Astrocyte (in vitro differentiated cells and primary cell): Measurements from ENCODE around the gene ANXA2. TPM values are rescaled to one million over a fixed set of nuclear protein-coding genes. Genes with fewer than 3 reads are reported as not detected.

Experiments
- DNase-seq: peaks from one replicate; pipeline ENCODE4 v3.0.0-alpha.2; 2010; ENCODE audit warnings: low read depth
- FAIRE-seq: peaks from 2 replicates; lab custom pipeline; 2011; peaks lifted over from hg19 to GRCh38; lab: Jason Lieb, UNC
- H2AFZ ChIP-seq: 2 replicates; pipeline ENCODE4 v1.6.0; 2012; ENCODE audit warnings: low read depth, low read length, inconsistent platforms
- H3K27ac ChIP-seq: 2 replicates; pipeline ENCODE4 v1.5.1; 2011; ENCODE audit warnings: low read depth, low read length, inconsistent platforms
- H3K27me3 ChIP-seq: 2 replicates; pipeline ENCODE4 v1.6.0; 2011; ENCODE audit warnings: low read length, inconsistent platforms; ENCODE audit not compliant: insufficient read depth
- H3K36me3 ChIP-seq: 2 replicates; pipeline ENCODE4 v1.5.1; 2011; ENCODE audit warnings: low read length, inconsistent platforms; ENCODE audit not compliant: insufficient read depth
- H3K4me1 ChIP-seq: 2 replicates; pipeline ENCODE4 v1.5.1; 2011; ENCODE audit warnings: low read length, inconsistent platforms; ENCODE audit not compliant: insufficient read depth
- H3K4me2 ChIP-seq: 2 replicates; pipeline ENCODE4 v1.6.0; 2012; ENCODE audit warnings: low read length, inconsistent platforms
- H3K4me3 ChIP-seq: 2 replicates; pipeline ENCODE4 v1.5.1; 2011; ENCODE audit warnings: low read depth, mild to moderate bottlenecking, low read length, inconsistent platforms; ENCODE audit not compliant: insufficient read depth
- H3K79me2 ChIP-seq: 2 replicates; pipeline ENCODE4 v1.6.0; 2012; ENCODE audit warnings: mild to moderate bottlenecking, low read length, inconsistent platforms; ENCODE audit not compliant: insufficient read depth
- H3K9ac ChIP-seq: 2 replicates; pipeline ENCODE4 v1.6.0; 2012; ENCODE audit warnings: mild to moderate bottlenecking, low read length, inconsistent platforms
- H3K9me3 ChIP-seq: 2 replicates; pipeline ENCODE4 v1.5.1; 2012; ENCODE audit warnings: low read depth, mild to moderate bottlenecking, low read length, inconsistent platforms; ENCODE audit not compliant: insufficient read depth
- H4K20me1 ChIP-seq: 2 replicates; pipeline ENCODE4 v1.6.0; 2012; ENCODE audit warnings: low read length, inconsistent platforms; ENCODE audit not compliant: insufficient read depth
- H3K27ac Mint-ChIP-seq: one replicate; pipeline ENCODE4 v1.8.0; 2021; ENCODE audit warnings: mild to moderate bottlenecking, mixed read lengths; ENCODE audit not compliant: unreplicated experiment
- H3K27me3 Mint-ChIP-seq: one replicate; pipeline ENCODE4 v1.8.0; 2021; ENCODE audit warnings: low read depth, mixed read lengths; ENCODE audit not compliant: unreplicated experiment
- H3K36me3 Mint-ChIP-seq: one replicate; pipeline ENCODE4 v1.8.0; 2021; ENCODE audit warnings: low read depth, mixed read lengths; ENCODE audit not compliant: unreplicated experiment
- H3K4me1 Mint-ChIP-seq: one replicate; pipeline ENCODE4 v1.8.0; 2021; ENCODE audit warnings: low read depth, mixed read lengths; ENCODE audit not compliant: unreplicated experiment
- H3K4me3 Mint-ChIP-seq: one replicate; pipeline ENCODE4 v1.8.0; 2021; ENCODE audit warnings: mild to moderate bottlenecking, moderate library complexity, mixed read lengths; ENCODE audit not compliant: unreplicated experiment
- H3K9me3 Mint-ChIP-seq: one replicate; pipeline ENCODE4 v1.8.0; 2021; ENCODE audit warnings: mild to moderate bottlenecking, mixed read lengths; ENCODE audit not compliant: unreplicated experiment
- EZH2 ChIP-seq: IDR thresholded peaks from 2 replicates; pipeline ENCODE4 v1.6.1; 2012; ENCODE audit warnings: mild to moderate bottlenecking, low read length, inconsistent platforms; ENCODE audit not compliant: insufficient read depth
- total RNA-seq: library from RNA; stranded (reverse); gene quantifications from 2 replicates; pipeline ENCODE4 v1.2.1, GENCODE V29; 2021
- TF ChIP-seq, protein P1 (sequence below): IDR thresholded peaks from 2 replicates; pipeline ENCODE4 v1.5.1; 2011; ENCODE audit warnings: low read depth, mild to moderate bottlenecking, inconsistent platforms, low read length, moderate library complexity; ENCODE audit not compliant: insufficient read depth

ANXA2 gene
- total RNA-seq, 1 donor from 2014 or later, result 2,599 TPM

DNA sequence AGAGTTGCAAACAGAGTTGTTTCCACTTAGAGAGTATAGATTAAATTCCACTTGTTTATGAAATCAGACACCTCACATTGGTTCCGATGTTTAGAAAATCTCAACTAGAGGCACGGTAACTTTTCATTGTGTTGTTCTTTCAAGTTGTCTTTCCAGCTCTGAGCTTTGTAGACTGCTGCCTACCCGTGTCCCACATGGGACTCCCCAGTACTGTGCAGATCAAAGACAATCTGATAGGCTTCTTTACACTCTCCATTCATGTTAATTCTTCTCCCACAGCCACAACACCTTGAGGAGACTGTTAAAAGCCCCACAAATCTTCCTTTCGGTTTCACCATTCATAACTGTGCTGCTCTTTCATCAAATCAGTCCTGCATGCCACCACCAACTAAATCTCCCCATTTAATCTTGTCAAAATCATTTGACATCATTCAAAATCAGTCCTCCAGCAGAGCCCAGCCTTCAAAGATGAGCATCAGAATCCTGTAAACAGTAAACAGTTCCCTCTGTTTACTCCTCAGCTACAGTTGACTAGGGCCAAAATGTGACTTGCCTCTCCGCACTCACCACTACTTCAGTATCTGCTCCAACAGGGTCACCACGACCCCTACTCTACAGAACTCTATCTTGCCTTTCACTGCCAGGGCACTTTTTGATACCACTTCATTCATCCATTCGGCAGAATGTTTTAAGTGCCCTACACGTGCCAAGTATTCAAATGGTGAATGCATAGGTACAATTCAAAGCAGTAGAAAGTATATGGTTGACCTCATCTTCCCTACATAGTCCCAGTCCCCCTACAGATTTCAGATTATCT lies 8.3 kb downstream of the ANXA2 start:
- peaks cover 62% of the 10 kb centered on the region for H3K4me1 Mint-ChIP-seq
- DNase-seq (no peak), FAIRE-seq (no peak)
- Histone ChIP-seq H3K79me2 (peaks cover 100% of the 10 kb centered on the region), H3K27ac (peak overlapping the region; percentile 98), H3K4me1 (peaks cover 67% of the 10 kb centered on the region), H2AFZ (no peak overlapping the region), H3K4me2 (peak overlapping the region; percentile 91), H3K4me3 (peak overlapping the region; percentile 97), H3K36me3 (peaks cover 48% of the 10 kb centered on the region), H4K20me1 (peaks cover 93% of the 10 kb centered on the region), H3K9me3 (no peaks in the 10 kb centered on the region), H3K9ac (peak overlapping the region; percentile 99), H3K27me3 (no peaks in the 10 kb centered on the region)
- no peaks in the 10 kb centered on the region for H3K27me3 Mint-ChIP-seq
- TF ChIP-seq EZH2, result no peak
- TF ChIP-seq, protein P1, sequence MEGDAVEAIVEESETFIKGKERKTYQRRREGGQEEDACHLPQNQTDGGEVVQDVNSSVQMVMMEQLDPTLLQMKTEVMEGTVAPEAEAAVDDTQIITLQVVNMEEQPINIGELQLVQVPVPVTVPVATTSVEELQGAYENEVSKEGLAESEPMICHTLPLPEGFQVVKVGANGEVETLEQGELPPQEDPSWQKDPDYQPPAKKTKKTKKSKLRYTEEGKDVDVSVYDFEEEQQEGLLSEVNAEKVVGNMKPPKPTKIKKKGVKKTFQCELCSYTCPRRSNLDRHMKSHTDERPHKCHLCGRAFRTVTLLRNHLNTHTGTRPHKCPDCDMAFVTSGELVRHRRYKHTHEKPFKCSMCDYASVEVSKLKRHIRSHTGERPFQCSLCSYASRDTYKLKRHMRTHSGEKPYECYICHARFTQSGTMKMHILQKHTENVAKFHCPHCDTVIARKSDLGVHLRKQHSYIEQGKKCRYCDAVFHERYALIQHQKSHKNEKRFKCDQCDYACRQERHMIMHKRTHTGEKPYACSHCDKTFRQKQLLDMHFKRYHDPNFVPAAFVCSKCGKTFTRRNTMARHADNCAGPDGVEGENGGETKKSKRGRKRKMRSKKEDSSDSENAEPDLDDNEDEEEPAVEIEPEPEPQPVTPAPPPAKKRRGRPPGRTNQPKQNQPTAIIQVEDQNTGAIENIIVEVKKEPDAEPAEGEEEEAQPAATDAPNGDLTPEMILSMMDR, result no peak
- peaks cover 2% of the 10 kb centered on the region for H3K36me3 Mint-ChIP-seq
- peak overlapping the region; percentile 70 for H3K27ac Mint-ChIP-seq
- no peaks in the 10 kb centered on the region for H3K9me3 Mint-ChIP-seq
- peak overlapping the region; percentile 76 for H3K4me3 Mint-ChIP-seq

DNA sequence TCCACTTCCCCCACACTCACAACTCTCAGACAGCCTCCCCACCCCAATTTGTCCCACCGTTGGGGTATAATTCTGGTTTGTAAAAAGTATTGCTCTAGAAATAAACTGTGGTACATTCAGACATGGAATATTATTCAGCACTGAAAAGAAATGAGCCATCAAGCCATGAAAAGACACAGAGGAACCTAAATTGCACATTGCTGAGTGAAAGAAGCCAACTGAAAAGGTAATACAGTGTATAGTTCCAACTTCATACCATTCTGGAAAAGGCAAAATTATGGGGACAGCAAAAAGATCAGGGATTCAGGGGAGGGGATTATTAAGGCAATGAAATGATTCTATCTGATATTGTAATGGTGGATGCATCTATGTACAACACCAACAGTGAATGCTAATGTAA lies 10.5 kb downstream of the ANXA2 start:
- H4K20me1 ChIP-seq, result peaks cover 93% of the 10 kb centered on the region
- Mint-ChIP-seq H3K4me3 (peak overlapping the region; percentile 43), H3K9me3 (no peaks in the 10 kb centered on the region), H3K27ac (peak overlapping the region; percentile 60), H3K27me3 (no peaks in the 10 kb centered on the region), H3K4me1 (peaks cover 62% of the 10 kb centered on the region), H3K36me3 (peaks cover 4% of the 10 kb centered on the region)
- H3K27me3 ChIP-seq, result no peaks in the 10 kb centered on the region
- peaks cover 73% of the 10 kb centered on the region for H3K4me1 ChIP-seq
- DNase-seq (no peak), FAIRE-seq (no peak)
- peaks cover 64% of the 10 kb centered on the region for H3K36me3 ChIP-seq
- peak overlapping the region; percentile 24 for H3K27ac ChIP-seq
- H2AFZ ChIP-seq, result no peak overlapping the region
- H3K9ac ChIP-seq, result peak overlapping the region; percentile 29
- H3K79me2 ChIP-seq, result peaks cover 100% of the 10 kb centered on the region
- H3K4me3 ChIP-seq, result peak overlapping the region; percentile 11
- no peak for TF ChIP-seq EZH2
- TF ChIP-seq, protein P1, result no peak
- peak overlapping the region; percentile 55 for H3K4me2 ChIP-seq
- H3K9me3 ChIP-seq, result no peaks in the 10 kb centered on the region

DNA sequence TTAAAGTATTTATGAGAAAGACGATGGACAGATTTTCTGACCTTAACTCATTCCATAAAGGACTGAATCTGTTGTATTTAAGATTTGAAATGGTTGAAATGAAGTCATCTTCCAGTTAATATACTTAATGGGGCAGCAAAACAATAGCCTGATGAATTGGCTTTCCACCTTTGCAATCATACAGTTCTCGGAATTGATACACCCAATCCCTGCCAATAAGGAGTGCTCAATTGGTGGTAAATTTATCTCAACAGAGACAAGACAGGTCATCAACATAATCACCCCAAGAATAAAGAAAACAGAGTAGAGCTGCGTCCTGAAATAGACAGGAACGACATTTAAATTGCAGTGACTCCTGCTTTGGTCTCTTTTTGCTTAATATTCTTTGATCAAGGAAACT lies 11.2 kb downstream of the ANXA2 start:
- Histone ChIP-seq H3K4me2 (peak overlapping the region; percentile 55), H3K9me3 (no peaks in the 10 kb centered on the region), H3K4me3 (peak overlapping the region; percentile 2), H3K27ac (peak overlapping the region; percentile 24), H3K79me2 (peaks cover 100% of the 10 kb centered on the region), H3K27me3 (no peaks in the 10 kb centered on the region), H3K36me3 (peaks cover 65% of the 10 kb centered on the region), H2AFZ (no peak overlapping the region), H3K4me1 (peaks cover 72% of the 10 kb centered on the region), H4K20me1 (peaks cover 96% of the 10 kb centered on the region), H3K9ac (peak overlapping the region; percentile 29)
- no peaks in the 10 kb centered on the region for H3K27me3 Mint-ChIP-seq
- H3K4me3 Mint-ChIP-seq, result peak overlapping the region; percentile 21
- H3K9me3 Mint-ChIP-seq, result no peaks in the 10 kb centered on the region
- DNase-seq, result no peak
- H3K27ac Mint-ChIP-seq, result peak overlapping the region; percentile 20
- H3K36me3 Mint-ChIP-seq, result peaks cover 5% of the 10 kb centered on the region
- no peak for TF ChIP-seq EZH2
- TF ChIP-seq, protein P1, result no peak
- H3K4me1 Mint-ChIP-seq, result peaks cover 60% of the 10 kb centered on the region
- no peak for FAIRE-seq
